ENCODE results near the gene PHAF1.

Gene PHAF1

GRCh38 chr16:67109407-67110135 is at the start of gene PHAF1:
Gene PHAF1, plus strand, starts transcription at chr16:67109941. Its CDS starts 235 bp downstream, at chr16:67110176.
- H3K4me3 ChIP-seq (ENCODE audit: low read depth, low read length): peak within 1 kb of the TSS; percentile 97
- DNase-seq (ENCODE audit: low read depth): peak; percentile 64
- in situ Hi-C loops (cut with HindIII; ENCODE audit: low sequenced_read_pairs): no loop called here
- no peak for TF ChIP-seq CTCF (IDR thresholded peaks at IDR 0.05; ENCODE audit: low read depth, low read length, missing control alignments)

- TF ChIP-seq CTCF (IDR thresholded peaks at IDR 0.05; ENCODE audit: low read depth, low read length, missing control alignments): no peak
- DNase-seq (ENCODE audit: low read depth): no peak
- in situ Hi-C loops (cut with HindIII; ENCODE audit: low sequenced_read_pairs): no loop called here
- no peak overlapping the region for H3K4me3 ChIP-seq (ENCODE audit: low read depth, low read length)
Measured at GRCh38 chr16:67063008-67063407, 46.7 kb upstream of the PHAF1 start.

GRCh38 chr16:67068212-67068753 is 41.5 kb upstream of the PHAF1 start:
- no peak for DNase-seq (ENCODE audit: low read depth)
- in situ Hi-C loops (cut with HindIII; ENCODE audit: low sequenced_read_pairs): no loop called here
- TF ChIP-seq CTCF (IDR thresholded peaks at IDR 0.05; ENCODE audit: low read depth, low read length, missing control alignments): no peak
- no peak overlapping the region for H3K4me3 ChIP-seq (ENCODE audit: low read depth, low read length)

GRCh38 chr16:67071476-67072048 is 38.2 kb upstream of the PHAF1 start:
- no peak for DNase-seq (ENCODE audit: low read depth)
- no peak for TF ChIP-seq CTCF (IDR thresholded peaks at IDR 0.05; ENCODE audit: low read depth, low read length, missing control alignments)
- in situ Hi-C loops (cut with HindIII; ENCODE audit: low sequenced_read_pairs): no loop called here
- no peak overlapping the region for H3K4me3 ChIP-seq (ENCODE audit: low read depth, low read length)

- no peak for DNase-seq (ENCODE audit: low read depth)
- no peak overlapping the region for H3K4me3 ChIP-seq (ENCODE audit: low read depth, low read length)
- in situ Hi-C loops (cut with HindIII; ENCODE audit: low sequenced_read_pairs): no loop called here
- no peak for TF ChIP-seq CTCF (IDR thresholded peaks at IDR 0.05; ENCODE audit: low read depth, low read length, missing control alignments)
Measured at GRCh38 chr16:67075331-67075730, 34.4 kb upstream of the PHAF1 start.

GRCh38 chr16:67077871-67078270 is 31.9 kb upstream of the PHAF1 start:
- TF ChIP-seq CTCF (IDR thresholded peaks at IDR 0.05; ENCODE audit: low read depth, low read length, missing control alignments): no peak
- H3K4me3 ChIP-seq (ENCODE audit: low read depth, low read length): no peak overlapping the region
- in situ Hi-C loops (cut with HindIII; ENCODE audit: low sequenced_read_pairs): no loop called here
- DNase-seq (ENCODE audit: low read depth): no peak

All from astrocyte of the cerebellum (primary cell).